Adipose tissue (tissue), 3 donors: Measurements from ENCODE around the gene GTPBP6. TPM values are rescaled to one million over a fixed set of nuclear protein-coding genes. Genes with fewer than 3 reads are reported as not detected.
"Not testable (repeated sequence)": the region's sequence is repeated elsewhere in the genome, so short reads cannot be mapped to it uniquely, and the experiment has no call there.

ENCODE experiments used
- H3K27ac ChIP-seq: one replicate; pipeline ENCODE4 v1.5.1; 2013; ENCODE audit warnings: low read depth, low read length
- WGBS, 3 donors: extraction: QIAGEN DNeasy Blood & Tissue Kit; methylation state at CpG; one replicate each; pipeline ENCODE4 v1.1.7; 2013; 5-methylcytosine and 5-hydroxymethylcytosine counted together
- polyA plus RNA-seq, 3 donors: library from polyadenylated mRNA; stranded (reverse); fragments of 200-250 nt; gene quantifications; one replicate each; pipeline ENCODE4 v1.2.3, GENCODE V29; 2013
- donor health status: healthy with polysubstance abuse.
- donor health status: Bipolar disorder and iron deficiency.
- donor health status: healthy.

Gene GTPBP6
- polyA plus RNA-seq, 3 donors: 50.1 to 73.9 (median 53.2) TPM

GRCh38 chrX:329291-329910 lies 10.8 kb upstream of the GTPBP6 start:
- H3K27ac ChIP-seq: no peak overlapping the region
- WGBS, 3 donors: 82 to 88% (median 83%) methylated on average over 14 to 18 of the region's 23 CpGs

GRCh38 chrX:327660-328126 lies 9.1 kb upstream of the GTPBP6 start:
- 89 to 93% (median 91%) methylated on average over 27 to 33 of the region's 33 CpGs for WGBS, 3 donors
- no peak overlapping the region for H3K27ac ChIP-seq

- not testable (repeated sequence) for H3K27ac ChIP-seq
- WGBS, 3 donors: 75 to 85% (median 78%) methylated on average over 14 of the region's 14 CpGs
Observed at GRCh38 chrX:324664-325063, 6.1 kb upstream of the GTPBP6 start.

- 69 to 80% (median 77%) methylated on average over 37 to 38 of the region's 38 CpGs for WGBS, 3 donors
- no peak overlapping the region for H3K27ac ChIP-seq
Observed at GRCh38 chrX:323721-324628, 5.4 kb upstream of the GTPBP6 start.

GRCh38 chrX:320126-320783 lies 1.7 kb upstream of the GTPBP6 start:
- H3K27ac ChIP-seq: no peak overlapping the region
- WGBS, 3 donors: 1 to 4% (median 3%) methylated on average over 24 of the region's 24 CpGs

- WGBS, 3 donors: 0 to 1% (median 0%) methylated on average over 38 to 41 of the region's 41 CpGs
- H3K27ac ChIP-seq: no peak overlapping the region
Observed at GRCh38 chrX:319579-320125, 1.1 kb upstream of the GTPBP6 start.

- WGBS, 3 donors: 1% methylated on average over 53 to 61 of the region's 61 CpGs
- peak overlapping the region; percentile 97 for H3K27ac ChIP-seq
Observed at GRCh38 chrX:318068-318738, 393 bp downstream of the GTPBP6 start.

- 49 to 60% (median 56%) methylated on average over 16 to 24 of the region's 28 CpGs for WGBS, 3 donors
- H3K27ac ChIP-seq: peak overlapping the region; percentile 52
Observed at GRCh38 chrX:317424-318067, 1.1 kb downstream of the GTPBP6 start.

GRCh38 chrX:316351-317325 lies 2.0 kb downstream of the GTPBP6 start:
- WGBS, 3 donors: 89 to 95% (median 93%) methylated on average over 50 of the region's 50 CpGs
- no peak overlapping the region for H3K27ac ChIP-seq

GRCh38 chrX:314781-315595 lies 3.6 kb downstream of the GTPBP6 start:
- no peak overlapping the region for H3K27ac ChIP-seq
- 90 to 92% (median 91%) methylated on average over 47 to 51 of the region's 51 CpGs for WGBS, 3 donors

- H3K27ac ChIP-seq: no peak overlapping the region
- WGBS, 3 donors: 97 to 98% (median 98%) methylated on average over 32 to 34 of the region's 34 CpGs
Observed at GRCh38 chrX:314049-314448, 4.5 kb downstream of the GTPBP6 start.

GRCh38 chrX:313546-313945 lies 5.0 kb downstream of the GTPBP6 start:
- no peak overlapping the region for H3K27ac ChIP-seq
- WGBS, 3 donors: 89 to 98% (median 95%) methylated on average over 8 of the region's 8 CpGs

GRCh38 chrX:312621-313331 lies 5.8 kb downstream of the GTPBP6 start:
- WGBS, 3 donors: 93 to 97% (median 96%) methylated on average over 52 to 54 of the region's 54 CpGs
- H3K27ac ChIP-seq: no peak overlapping the region

- 94 to 95% (median 95%) methylated on average over 61 to 69 of the region's 69 CpGs for WGBS, 3 donors
- H3K27ac ChIP-seq: no peak overlapping the region
Observed at GRCh38 chrX:311156-312129, 7.2 kb downstream of the GTPBP6 start.
